Esophagus muscularis mucosa (tissue), 3 donors: ENCODE data around the gene HOXA4.

Experiments used
- CTCF ChIP-seq, 3 experiments: fragments of 200-600 bp in 2 of 3; fragments of 450-650 bp in 1 of 3; sonication (generic) in 2 of 3; IDR thresholded peaks; one replicate each; pipeline ENCODE4 v1.5.1; 2017 to 2019; ENCODE audit warnings: antibody characterized with exemption in 3 of 3, mild to moderate bottlenecking in 2 of 3, moderate library complexity in 1 of 3
- POLR2A ChIP-seq: fragments of 450-650 bp; IDR thresholded peaks from one replicate; pipeline ENCODE4 v1.6.1; 2017; ENCODE audit warnings: antibody characterized with exemption, moderate library complexity, mild to moderate bottlenecking, low read depth

DNA sequence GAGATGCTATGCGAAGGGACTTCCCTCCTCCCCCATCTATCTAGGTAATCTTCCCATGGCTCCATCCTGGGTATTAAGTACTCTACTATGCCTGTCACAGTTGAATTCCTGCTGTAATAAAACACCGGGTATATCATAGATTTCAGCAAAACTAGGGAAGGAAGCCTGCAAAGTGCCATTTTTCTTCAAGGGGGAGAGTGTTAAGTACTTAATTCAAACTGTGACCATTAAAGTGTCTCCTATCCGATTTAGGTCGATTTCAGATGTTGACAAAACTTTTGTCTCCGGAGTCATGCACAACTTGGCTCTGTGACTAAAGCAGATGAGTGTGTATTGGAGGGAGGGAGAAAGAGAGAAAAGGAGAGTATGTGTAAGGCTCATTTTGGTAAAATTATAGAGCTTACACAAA lies 4.6 kb downstream of the HOXA4 start:
- no peak for TF ChIP-seq CTCF (IDR thresholded peaks at IDR 0.05)
- TF ChIP-seq POLR2A: no peak
